Measurements from ENCODE around the gene TMEM201.

The TMEM201 gene

GRCh38 chr1:9653491-9654050 lies 64.9 kb downstream of the TMEM201 start:
- Histone ChIP-seq H3K27ac (peak overlapping the region; percentile 91 to 99 (median 96)), H4K20me1 (peaks cover 18 to 47% (median 33%) of the 10 kb centered on the region in 11 experiments), H3K36me3 (peaks cover 0 to 6% (median 0%) of the 10 kb centered on the region in 11 experiments; a peak in 2 of 22 replicates), H3K27me3 (no peaks in the 10 kb centered on the region), H3K9ac (peak overlapping the region; percentile 94 to 99 (median 97)), H3K9me3 (replicated peaks in 1 of 11) (no peaks in the 10 kb centered on the region), H3K4me3 (peak overlapping the region; percentile 86 to 100 (median 98)), H3K4me1 (peaks cover 70 to 85% (median 76%) of the 10 kb centered on the region in 10 experiments), H3K4me2 (peak overlapping the region; percentile 90 to 98 (median 96))
- TF ChIP-seq Cebpa-rat (IDR thresholded peaks at IDR 0.05): no peak

- TF ChIP-seq Cebpa-rat (IDR thresholded peaks at IDR 0.05): peak; percentile 77 to 97 (median 92); a peak in 21 of 22 replicates
- H3K36me3 ChIP-seq: peaks cover 0 to 7% (median under 1%) of the 10 kb centered on the region in 11 experiments; a peak in 5 of 22 replicates
- H4K20me1 ChIP-seq: peaks cover 25 to 54% (median 39%) of the 10 kb centered on the region in 11 experiments
- H3K9me3 ChIP-seq (replicated peaks in 1 of 11): no peaks in the 10 kb centered on the region
- H3K27ac ChIP-seq: peak overlapping the region; percentile 91 to 99 (median 96)
- no peaks in the 10 kb centered on the region for H3K27me3 ChIP-seq
- H3K4me1 ChIP-seq: peaks cover 70 to 85% (median 76%) of the 10 kb centered on the region in 10 experiments
- H3K4me2 ChIP-seq: peak overlapping the region; percentile 90 to 98 (median 96)
- peak overlapping the region; percentile 94 to 99 (median 97) for H3K9ac ChIP-seq
- H3K4me3 ChIP-seq: peak overlapping the region; percentile 86 to 100 (median 98)
Observed at GRCh38 chr1:9654051-9654833, 65.5 kb downstream of the TMEM201 start.

GRCh38 chr1:9654834-9655723 lies 66.4 kb downstream of the TMEM201 start:
- H3K9ac ChIP-seq: peak overlapping the region; percentile 94 to 99 (median 97)
- no peaks in the 10 kb centered on the region for H3K9me3 ChIP-seq (replicated peaks in 1 of 11)
- peaks cover 6 to 15% (median 9%) of the 10 kb centered on the region in 11 experiments for H3K36me3 ChIP-seq
- peaks cover 70 to 85% (median 76%) of the 10 kb centered on the region in 10 experiments for H3K4me1 ChIP-seq
- no peak for TF ChIP-seq Cebpa-rat (IDR thresholded peaks at IDR 0.05)
- H3K27ac ChIP-seq: peak overlapping the region; percentile 91 to 99 (median 96); a peak in 21 of 22 replicates
- H3K4me3 ChIP-seq: peak overlapping the region; percentile 86 to 100 (median 98)
- H3K4me2 ChIP-seq: peak overlapping the region; percentile 90 to 98 (median 96)
- no peaks in the 10 kb centered on the region for H3K27me3 ChIP-seq
- peaks cover 33 to 63% (median 48%) of the 10 kb centered on the region in 11 experiments for H4K20me1 ChIP-seq

- H3K27ac ChIP-seq: peak overlapping the region in 10 of 11 experiments; percentile 91 to 99 (median 96); a peak in 19 of 22 replicates
- H3K4me3 ChIP-seq: peak overlapping the region; percentile 86 to 100 (median 98); a peak in 19 of 20 replicates
- TF ChIP-seq Cebpa-rat (IDR thresholded peaks at IDR 0.05): no peak
- peaks cover 41 to 70% (median 55%) of the 10 kb centered on the region in 11 experiments for H4K20me1 ChIP-seq
- H3K36me3 ChIP-seq: peaks cover 13 to 23% (median 16%) of the 10 kb centered on the region in 11 experiments
- H3K4me1 ChIP-seq: peaks cover 69 to 83% (median 74%) of the 10 kb centered on the region in 10 experiments
- H3K9ac ChIP-seq: peak overlapping the region; percentile 94 to 99 (median 97); a peak in 21 of 22 replicates
- no peaks in the 10 kb centered on the region for H3K9me3 ChIP-seq (replicated peaks in 1 of 11)
- H3K27me3 ChIP-seq: no peaks in the 10 kb centered on the region
- peak overlapping the region; percentile 90 to 98 (median 96) for H3K4me2 ChIP-seq
Observed at GRCh38 chr1:9655836-9656235, 67.1 kb downstream of the TMEM201 start.

GRCh38 chr1:9657521-9658032 lies 68.9 kb downstream of the TMEM201 start:
- Histone ChIP-seq H3K4me2 (peak overlapping the region; percentile 90 to 98 (median 96)), H3K9ac (peak overlapping the region in 10 of 11 experiments; percentile 3 to 98 (median 54); a peak in 15 of 22 replicates), H3K4me3 (0 out of 20 replicates have a peak overlapping the region, but pooled peaks of 1 of the 10 experiments have one; percentile 1), H3K4me1 (peaks cover 64 to 81% (median 71%) of the 10 kb centered on the region in 10 experiments), H3K9me3 (replicated peaks in 1 of 11) (no peaks in the 10 kb centered on the region), H3K36me3 (peaks cover 30 to 40% (median 33%) of the 10 kb centered on the region in 11 experiments), H3K27ac (peak overlapping the region in 9 of 11 experiments; percentile 91 to 99 (median 96); a peak in 18 of 22 replicates), H3K27me3 (no peaks in the 10 kb centered on the region), H4K20me1 (peaks cover 58 to 81% (median 71%) of the 10 kb centered on the region in 11 experiments)
- no peak for TF ChIP-seq Cebpa-rat (IDR thresholded peaks at IDR 0.05)

- H3K4me3 ChIP-seq: no peak overlapping the region
- peak overlapping the region; percentile 90 to 98 (median 96) for H3K4me2 ChIP-seq
- H3K27ac ChIP-seq: peak overlapping the region in 7 of 11 experiments; percentile 0 to 99 (median 96); a peak in 6 of 22 replicates
- H4K20me1 ChIP-seq: peaks cover 64 to 87% (median 73%) of the 10 kb centered on the region in 11 experiments
- H3K4me1 ChIP-seq: peaks cover 64 to 79% (median 71%) of the 10 kb centered on the region in 10 experiments
- peak overlapping the region in 2 of 11 experiments; percentile 45 to 62; a peak in 4 of 22 replicates for H3K9ac ChIP-seq
- H3K36me3 ChIP-seq: peaks cover 36 to 46% (median 39%) of the 10 kb centered on the region in 11 experiments
- H3K9me3 ChIP-seq (replicated peaks in 1 of 11): peaks cover 0 to 4% (median 0%) of the 10 kb centered on the region in 11 experiments; a peak in 4 of 22 replicates
- TF ChIP-seq Cebpa-rat (IDR thresholded peaks at IDR 0.05): no peak
- no peaks in the 10 kb centered on the region for H3K27me3 ChIP-seq
Observed at GRCh38 chr1:9658199-9658598, 69.5 kb downstream of the TMEM201 start.

GRCh38 chr1:9659328-9659727 lies 70.6 kb downstream of the TMEM201 start:
- peak in 4 of 11 experiments; percentile 20 to 57 (median 39); a peak in 1 of 22 replicates for TF ChIP-seq Cebpa-rat (IDR thresholded peaks at IDR 0.05)
- Histone ChIP-seq H3K4me3 (0 out of 20 replicates have a peak overlapping the region, but pooled peaks of 1 of the 10 experiments have one; percentile 28), H3K9ac (peak overlapping the region in 2 of 11 experiments; percentile 11 to 23; a peak in 2 of 22 replicates), H3K36me3 (peaks cover 42 to 55% (median 48%) of the 10 kb centered on the region in 11 experiments), H3K27me3 (no peaks in the 10 kb centered on the region), H3K27ac (peak overlapping the region in 6 of 11 experiments; percentile 9 to 48 (median 28); a peak in 8 of 22 replicates), H3K4me2 (peak overlapping the region in 10 of 11 experiments; percentile 90 to 98 (median 96); a peak in 19 of 22 replicates), H3K9me3 (replicated peaks in 1 of 11) (peaks cover 0 to 4% (median 0%) of the 10 kb centered on the region in 11 experiments; a peak in 4 of 22 replicates), H4K20me1 (peaks cover 73 to 98% (median 82%) of the 10 kb centered on the region in 11 experiments), H3K4me1 (peaks cover 60 to 75% (median 64%) of the 10 kb centered on the region in 10 experiments)
